ENCODE results near the gene ITGB4. TPM values are rescaled to one million over a fixed set of nuclear protein-coding genes. Genes with fewer than 3 reads are reported as not detected.

ITGB4 gene
- 31.4 TPM for total RNA-seq

DNA sequence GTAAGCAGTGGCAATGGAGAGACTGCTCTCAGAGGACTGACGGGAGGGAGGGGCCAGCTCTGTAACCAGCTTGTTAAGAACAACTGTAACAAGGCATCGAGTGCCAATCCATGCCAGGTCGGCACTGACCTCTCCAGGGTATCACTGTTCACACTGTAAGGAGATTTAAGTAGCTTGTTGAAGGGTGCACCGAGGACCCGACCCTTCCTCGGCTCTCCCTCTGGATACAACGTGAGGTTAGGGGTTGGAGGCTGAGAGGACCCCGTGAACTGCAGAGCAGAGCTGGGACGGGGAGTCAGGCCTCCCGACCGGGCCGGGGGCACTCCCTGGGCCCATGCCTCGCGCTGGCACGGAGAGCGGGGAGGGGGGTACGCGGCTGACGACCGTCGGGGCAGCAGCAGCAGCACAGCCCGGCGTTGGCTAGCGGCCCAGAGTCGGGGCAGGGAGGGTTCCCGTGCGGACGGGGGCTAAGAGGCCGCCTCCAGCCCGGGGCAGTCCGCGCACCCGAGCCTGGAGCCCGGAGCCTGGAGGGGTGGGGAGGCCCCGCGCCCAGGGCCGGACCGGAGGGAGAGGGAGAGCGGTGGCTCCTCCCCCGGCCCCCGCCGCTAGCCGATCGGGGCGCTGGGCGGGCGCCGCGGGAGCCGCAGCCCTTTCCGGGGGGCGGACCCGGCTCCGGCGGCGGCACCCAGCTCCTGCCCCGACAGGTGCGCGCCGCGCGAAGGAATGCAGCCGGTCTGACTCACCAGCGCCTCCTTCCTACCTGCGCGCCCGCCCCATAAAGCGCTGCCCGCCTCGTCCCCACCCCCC is at the start of gene ITGB4:
Gene ITGB4, plus strand, starts transcription at position 804 of the 807 bp plus-strand sequence. CDS start 3,245 bp downstream, outside the sequence.
- DNase-seq = no peak

DNA sequence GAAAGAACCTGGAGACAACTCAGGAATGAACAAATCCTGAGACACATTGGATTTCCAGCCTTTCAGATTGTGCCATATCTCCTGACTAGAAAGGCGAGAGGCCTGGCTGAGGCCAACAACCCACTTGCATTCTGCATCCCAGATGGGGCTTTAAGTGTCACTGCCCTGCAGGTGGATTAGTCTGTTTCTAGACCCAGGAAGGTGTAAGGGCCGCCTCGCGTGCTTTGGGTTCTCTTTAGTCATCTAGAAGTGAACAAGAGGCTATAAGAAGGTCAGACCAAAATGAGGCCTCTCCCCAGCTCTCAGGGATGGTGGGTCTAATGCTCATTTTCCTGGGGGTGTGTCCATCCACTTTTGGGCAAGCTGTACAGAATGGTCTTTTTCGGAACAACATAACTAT is 49.2 kb upstream of the ITGB4 start:
- DNase-seq = no peak

DNA sequence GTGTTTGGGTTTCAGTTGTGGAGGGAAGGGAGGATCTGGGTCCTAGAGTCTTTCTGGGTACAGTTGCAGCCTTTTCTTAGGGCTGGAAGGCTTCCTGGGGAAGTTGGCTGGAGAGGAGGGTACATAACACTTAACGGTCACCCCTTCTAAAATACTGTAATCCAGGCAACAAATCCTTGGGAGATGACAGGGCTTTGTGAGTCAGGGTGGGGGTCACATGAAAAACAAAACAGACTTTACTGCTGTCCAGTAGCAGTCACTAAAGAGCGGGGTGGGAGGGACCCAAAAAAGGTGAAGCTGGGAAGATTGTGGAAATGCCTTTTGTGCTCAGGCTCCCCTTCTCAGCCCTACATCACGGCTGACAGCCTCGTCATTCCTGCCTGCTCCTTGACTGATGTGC is 47.8 kb upstream of the ITGB4 start:
- DNase-seq = no peak

DNA sequence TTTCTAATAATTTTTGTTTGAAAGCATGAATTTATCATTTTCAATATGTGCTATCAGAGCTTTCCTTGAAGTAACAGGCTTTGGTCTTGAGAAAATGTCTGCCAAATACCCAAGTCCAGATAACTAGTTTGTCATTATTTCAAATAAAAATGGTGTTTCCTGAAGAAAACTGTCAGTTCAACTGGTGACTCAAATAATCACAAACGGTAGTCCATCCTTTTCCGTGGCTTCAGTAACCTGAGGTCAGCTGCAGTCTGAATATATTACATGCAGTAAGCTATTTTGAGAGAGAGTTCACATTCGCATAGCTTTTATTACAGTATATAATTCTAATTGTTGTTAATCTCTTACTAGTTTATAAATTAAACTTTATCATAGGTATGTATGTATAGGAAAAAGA is 44.8 kb upstream of the ITGB4 start:
- DNase-seq = no peak

DNA sequence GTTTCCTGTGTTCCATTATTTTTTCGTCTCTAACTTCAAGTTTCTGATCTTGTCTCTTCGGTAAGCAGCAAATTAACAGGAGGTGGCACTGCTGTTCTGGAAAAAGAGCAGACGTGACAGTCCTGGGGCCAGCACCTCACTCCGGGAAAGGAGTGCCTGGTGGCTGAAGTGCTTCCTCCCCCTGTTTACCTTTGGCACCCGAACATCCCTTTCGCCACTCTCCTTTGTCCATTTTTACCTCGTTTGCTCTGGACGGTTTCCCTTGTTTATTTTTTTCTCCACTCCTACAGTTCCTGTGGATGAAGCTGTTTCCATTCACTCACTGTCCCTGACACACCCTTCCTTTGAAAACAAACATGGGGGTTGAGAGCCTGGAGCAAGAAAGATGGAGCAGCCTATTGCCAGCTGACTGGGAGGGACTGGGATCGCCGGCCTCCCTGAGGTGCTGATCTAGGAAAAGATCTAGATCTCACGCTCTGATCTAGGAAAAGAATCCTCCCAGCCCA is 41.5 kb upstream of the ITGB4 start:
- DNase-seq = no peak

GRCh38 chr17:75680431-75680830 is 40.8 kb upstream of the ITGB4 start:
- no peak for DNase-seq

GRCh38 chr17:75681289-75681688 is 40.0 kb upstream of the ITGB4 start:
- no peak for DNase-seq

DNA sequence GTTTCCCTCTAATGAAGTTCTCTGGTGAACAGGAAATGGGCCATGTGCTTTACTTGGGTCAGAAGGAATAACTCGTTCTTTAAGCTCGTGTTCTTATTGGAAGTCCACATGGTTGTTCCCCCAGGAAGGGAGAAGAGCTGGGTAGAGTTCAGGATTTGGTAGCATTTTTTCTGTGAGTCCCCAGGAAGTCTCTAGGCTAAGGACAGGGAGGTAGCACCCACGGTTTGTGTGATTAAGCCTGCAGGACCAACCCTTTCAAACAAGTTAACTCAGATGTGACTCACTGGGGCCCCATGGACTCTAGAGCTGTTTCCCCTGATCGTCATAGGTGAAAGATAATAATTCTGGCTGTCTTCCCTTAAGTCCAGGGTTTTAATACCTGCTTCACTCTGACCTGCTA is 37.7 kb upstream of the ITGB4 start:
- no peak for DNase-seq

DNA sequence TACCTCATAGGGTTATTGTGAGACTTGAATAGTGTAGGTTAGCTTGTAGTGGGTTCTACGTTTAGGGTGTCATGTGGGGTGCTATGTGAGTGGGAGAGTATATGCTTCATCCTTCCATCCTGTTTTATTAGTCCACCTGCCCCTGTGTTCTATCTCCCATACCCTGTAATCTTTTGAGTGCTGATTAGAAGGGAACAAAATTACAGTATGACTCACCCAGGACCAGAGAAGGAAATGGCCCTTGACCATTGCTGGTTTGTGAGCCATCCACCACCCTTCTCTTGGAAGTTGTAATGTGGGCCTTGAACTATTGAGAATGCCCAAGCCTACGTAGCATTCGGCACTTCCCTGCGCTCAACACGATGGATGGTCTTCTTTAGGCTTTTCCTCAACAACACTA is 37.0 kb upstream of the ITGB4 start:
- DNase-seq = no peak

- no peak for DNase-seq
Observed at GRCh38 chr17:75684924-75685323, 36.3 kb upstream of the ITGB4 start.

- no peak for DNase-seq
Observed at GRCh38 chr17:75685499-75685898, 35.8 kb upstream of the ITGB4 start.

- no peak for DNase-seq
Observed at GRCh38 chr17:75688209-75688825, 32.9 kb upstream of the ITGB4 start.

DNA sequence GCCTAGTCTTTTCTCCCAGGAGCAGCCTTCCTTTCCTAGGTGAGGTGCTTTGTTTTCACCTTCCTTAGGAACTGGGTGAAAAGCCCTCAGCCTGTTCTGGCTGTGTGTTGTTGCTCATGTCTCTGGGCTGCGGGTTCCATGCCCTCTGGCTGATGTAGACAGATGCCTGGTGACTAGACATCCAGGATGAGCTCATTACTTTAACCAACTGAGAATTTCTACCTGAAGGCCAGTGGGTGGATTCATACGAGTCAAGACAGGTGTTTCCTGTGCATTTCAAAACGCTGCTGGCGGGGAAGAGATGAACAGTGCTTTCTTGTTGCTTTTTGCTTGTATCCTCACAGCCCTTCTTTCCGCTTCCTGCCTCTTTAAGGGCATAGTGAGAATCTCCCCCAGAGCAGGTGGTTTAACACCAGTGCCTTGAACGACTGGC is 31.8 kb upstream of the ITGB4 start:
- DNase-seq = no peak

GRCh38 chr17:75691371-75691791 is 29.9 kb upstream of the ITGB4 start:
- DNase-seq = no peak

DNA sequence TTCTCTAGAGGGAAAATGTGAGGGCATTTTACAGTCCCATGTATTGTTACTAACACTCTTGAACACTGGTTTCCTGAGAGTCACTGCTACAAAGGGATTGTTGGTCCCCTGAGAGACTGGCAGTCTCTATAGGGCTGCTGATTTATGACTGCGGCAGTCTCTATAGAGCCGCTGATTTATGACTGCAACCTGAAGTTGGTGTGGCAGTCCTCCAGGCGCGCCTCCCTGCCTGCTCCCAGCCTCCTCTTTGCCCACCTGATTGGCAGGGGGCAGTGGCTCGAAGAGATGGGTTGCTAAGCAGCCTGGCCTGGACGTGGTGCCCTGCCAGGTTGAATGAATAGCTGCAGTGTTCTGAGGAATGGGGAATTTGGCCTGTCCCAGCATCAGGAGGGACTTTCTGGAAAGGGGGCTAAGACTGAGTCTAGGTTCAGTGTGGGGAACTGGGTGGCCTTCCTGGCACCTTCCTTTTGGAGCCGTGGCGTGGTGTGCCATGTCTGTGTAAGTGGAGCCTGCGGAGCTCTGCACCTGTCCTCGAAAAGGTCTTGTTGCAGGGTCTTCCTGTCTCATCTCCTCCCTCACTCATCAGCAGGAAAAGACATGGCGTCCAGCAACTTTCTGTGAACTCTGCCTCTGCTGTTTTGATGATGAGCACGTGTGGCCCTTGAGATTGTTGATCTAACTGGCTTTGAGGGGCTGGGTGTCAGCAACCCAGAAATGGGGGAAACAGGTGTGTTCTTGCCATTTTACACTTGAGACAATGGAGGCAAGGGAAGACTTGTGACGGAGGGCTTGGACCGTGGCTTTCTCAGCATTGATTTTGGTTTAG is 29.2 kb upstream of the ITGB4 start:
- DNase-seq = no peak

- DNase-seq = no peak
Observed at GRCh38 chr17:75692976-75693375, 28.3 kb upstream of the ITGB4 start.

GRCh38 chr17:75693500-75694481 is 27.5 kb upstream of the ITGB4 start:
- no peak for DNase-seq

DNA sequence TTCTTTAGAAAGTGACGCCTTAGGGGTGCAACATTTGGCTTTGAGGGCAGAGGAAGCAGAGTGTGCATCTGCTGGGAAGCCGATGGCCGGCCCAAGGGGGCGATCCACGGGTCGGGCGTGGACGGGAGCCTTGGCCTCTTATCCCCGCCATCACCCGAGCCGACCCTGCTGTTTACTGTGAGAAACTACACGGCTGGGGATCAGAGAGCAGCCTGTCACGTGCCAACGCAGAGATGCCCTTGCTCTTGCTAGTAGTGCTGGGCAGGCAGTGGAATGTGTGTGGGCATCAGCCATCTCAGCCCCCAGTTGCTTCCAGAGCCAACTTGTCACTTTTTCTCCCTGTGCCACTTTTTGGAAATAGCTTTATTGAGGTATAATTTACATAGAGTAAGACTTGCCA is 26.7 kb upstream of the ITGB4 start:
- no peak for DNase-seq

DNA sequence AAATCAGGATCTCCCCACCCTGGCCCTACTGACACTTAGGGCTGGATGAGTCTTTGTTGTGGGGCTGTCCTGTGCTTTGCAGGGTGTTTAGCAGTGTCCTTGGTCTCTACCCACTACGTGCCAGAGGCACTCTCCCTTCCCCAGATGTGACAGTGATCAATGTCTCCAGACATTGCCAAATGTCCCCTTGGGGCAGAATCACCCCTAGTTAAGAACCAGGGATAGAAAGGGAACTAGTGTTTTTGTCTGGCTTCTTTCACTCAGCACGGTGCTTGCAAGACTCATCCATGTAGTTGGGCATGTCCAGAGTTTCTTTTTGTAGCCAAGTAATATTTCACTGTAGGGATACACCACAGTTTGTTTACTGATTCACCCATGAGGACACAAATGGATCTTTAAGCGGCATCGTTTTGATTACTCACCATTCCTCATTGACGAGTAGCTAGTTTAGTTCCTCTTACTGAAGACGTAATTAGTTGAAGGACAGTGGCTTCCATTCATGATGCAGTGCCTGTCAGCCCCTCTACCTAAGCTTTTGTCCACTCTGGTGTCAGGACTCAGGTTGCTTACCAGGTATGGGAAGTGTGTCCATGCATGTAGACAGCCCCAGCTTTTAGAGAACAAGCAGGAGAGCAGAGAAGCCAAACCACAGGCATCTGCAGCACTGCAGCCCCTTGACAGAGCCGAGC is 26.0 kb upstream of the ITGB4 start:
- DNase-seq = no peak

DNA sequence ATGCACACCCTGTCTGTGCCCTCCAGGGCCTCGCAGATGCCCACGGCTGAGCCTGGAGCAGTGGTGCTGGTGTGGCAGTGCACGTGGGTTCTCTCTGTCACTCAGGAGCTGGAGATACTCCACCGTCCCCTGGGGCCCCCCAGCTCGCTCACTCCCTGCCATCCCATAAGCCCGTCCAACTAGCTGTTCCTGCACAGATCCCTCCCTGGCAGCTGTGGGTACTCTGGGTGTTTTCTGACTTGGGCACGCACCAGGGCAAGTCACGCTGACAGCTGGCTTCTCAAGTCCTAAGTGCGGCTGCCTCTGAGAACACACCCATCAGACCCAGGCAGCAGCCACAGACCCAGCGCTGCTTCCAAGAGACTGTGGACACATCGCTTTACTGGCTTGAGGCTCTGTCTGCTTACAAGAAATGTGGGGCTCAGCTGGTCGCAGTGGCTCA is 25.4 kb upstream of the ITGB4 start:
- DNase-seq = no peak
